NCI-H128 (cell line): ENCODE measurements around the gene ICA1.
"Not testable (repeated sequence)": the region's sequence is repeated elsewhere in the genome, so short reads cannot be mapped to it uniquely, and the experiment has no call there.

ENCODE experiments used
- DNase-seq: peaks from one replicate; lab custom pipeline; 2025; ENCODE audit not compliant: unreplicated experiment; lab: John Stamatoyannopoulos, UW

ICA1 gene

GRCh38 chr7:8109196-8110022, 152.6 kb downstream of the ICA1 start:
- no peak for DNase-seq

GRCh38 chr7:8105449-8106095, 156.4 kb downstream of the ICA1 start:
- no peak for DNase-seq

- DNase-seq, result no peak
These were observed 158.7 kb downstream of the ICA1 start for GRCh38 chr7:8103282-8103681.

GRCh38 chr7:8101292-8101691, 160.7 kb downstream of the ICA1 start:
- DNase-seq, result not testable (repeated sequence)

GRCh38 chr7:8094164-8095140, 167.5 kb downstream of the ICA1 start:
- DNase-seq, result no peak

GRCh38 chr7:8092140-8092539, 169.8 kb downstream of the ICA1 start:
- no peak for DNase-seq

- DNase-seq, result no peak
These were observed 172.8 kb downstream of the ICA1 start for GRCh38 chr7:8089036-8089780.

GRCh38 chr7:8086239-8086638, 175.7 kb downstream of the ICA1 start:
- DNase-seq, result no peak

GRCh38 chr7:8085420-8085819, 176.5 kb downstream of the ICA1 start:
- no peak for DNase-seq

- DNase-seq, result no peak
These were observed 177.1 kb downstream of the ICA1 start for GRCh38 chr7:8084836-8085235.

GRCh38 chr7:8082762-8083161, 179.2 kb downstream of the ICA1 start:
- no peak for DNase-seq

GRCh38 chr7:8078418-8078817, 183.5 kb downstream of the ICA1 start:
- DNase-seq, result no peak

- no peak for DNase-seq
These were observed 191.4 kb downstream of the ICA1 start for GRCh38 chr7:8070451-8071180.

- no peak for DNase-seq
These were observed 192.9 kb downstream of the ICA1 start for GRCh38 chr7:8068892-8069686.

GRCh38 chr7:8065356-8065813, 196.6 kb downstream of the ICA1 start:
- no peak for DNase-seq

GRCh38 chr7:8064828-8065227, 197.1 kb downstream of the ICA1 start:
- no peak for DNase-seq

GRCh38 chr7:8063706-8064297, 198.2 kb downstream of the ICA1 start:
- no peak for DNase-seq

- DNase-seq, result not testable (repeated sequence)
These were observed 198.7 kb downstream of the ICA1 start for GRCh38 chr7:8063300-8063699.
